ENCODE measurements around the gene BEGAIN.

The BEGAIN gene, protein sequence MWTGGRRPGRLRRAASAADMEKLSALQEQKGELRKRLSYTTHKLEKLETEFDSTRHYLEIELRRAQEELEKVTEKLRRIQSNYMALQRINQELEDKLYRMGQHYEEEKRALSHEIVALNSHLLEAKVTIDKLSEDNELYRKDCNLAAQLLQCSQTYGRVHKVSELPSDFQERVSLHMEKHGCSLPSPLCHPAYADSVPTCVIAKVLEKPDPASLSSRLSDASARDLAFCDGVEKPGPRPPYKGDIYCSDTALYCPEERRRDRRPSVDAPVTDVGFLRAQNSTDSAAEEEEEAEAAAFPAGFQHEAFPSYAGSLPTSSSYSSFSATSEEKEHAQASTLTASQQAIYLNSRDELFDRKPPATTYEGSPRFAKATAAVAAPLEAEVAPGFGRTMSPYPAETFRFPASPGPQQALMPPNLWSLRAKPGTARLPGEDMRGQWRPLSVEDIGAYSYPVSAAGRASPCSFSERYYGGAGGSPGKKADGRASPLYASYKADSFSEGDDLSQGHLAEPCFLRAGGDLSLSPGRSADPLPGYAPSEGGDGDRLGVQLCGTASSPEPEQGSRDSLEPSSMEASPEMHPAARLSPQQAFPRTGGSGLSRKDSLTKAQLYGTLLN

DNA sequence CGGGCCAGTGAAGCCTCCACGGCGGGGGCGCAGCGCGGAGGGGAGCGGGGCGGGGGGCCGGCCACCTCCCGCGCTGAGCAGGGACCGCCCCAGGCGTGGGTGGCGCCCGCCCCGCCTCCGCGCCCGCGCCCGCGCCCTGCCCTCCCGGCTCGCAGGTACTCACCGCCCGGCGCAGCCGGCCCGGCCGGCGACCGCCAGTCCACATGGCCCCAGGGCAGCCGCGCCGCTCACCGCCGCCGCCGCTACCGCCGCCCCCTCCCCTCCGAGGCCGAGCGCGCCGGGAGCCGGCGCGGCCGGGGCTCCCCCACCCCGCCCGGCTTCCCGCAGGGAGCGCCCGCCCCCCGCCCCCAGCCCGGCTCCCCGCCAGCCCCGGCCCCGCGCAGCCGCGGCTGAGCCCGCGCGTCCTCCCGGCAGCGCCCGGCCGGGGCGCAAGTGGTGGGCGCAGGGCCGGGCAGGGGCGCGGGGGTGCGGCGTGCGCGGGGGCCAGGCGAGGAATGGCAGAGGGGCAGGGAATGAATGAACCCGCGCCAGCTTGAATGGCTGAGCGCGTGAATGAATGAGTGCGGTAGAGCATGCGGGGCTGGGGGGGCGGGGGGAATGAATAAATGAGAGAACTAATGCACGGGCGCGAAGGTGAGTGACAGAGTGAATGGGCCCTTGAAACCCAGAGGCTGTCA lies at the start of gene BEGAIN:
Gene BEGAIN, minus strand, starts transcription at position 332 of the 677 bp plus-strand sequence. Its CDS starts 127 bp downstream, at position 205.
- DNase-seq (ENCODE audit: low spot score): peak; percentile 62

DNA sequence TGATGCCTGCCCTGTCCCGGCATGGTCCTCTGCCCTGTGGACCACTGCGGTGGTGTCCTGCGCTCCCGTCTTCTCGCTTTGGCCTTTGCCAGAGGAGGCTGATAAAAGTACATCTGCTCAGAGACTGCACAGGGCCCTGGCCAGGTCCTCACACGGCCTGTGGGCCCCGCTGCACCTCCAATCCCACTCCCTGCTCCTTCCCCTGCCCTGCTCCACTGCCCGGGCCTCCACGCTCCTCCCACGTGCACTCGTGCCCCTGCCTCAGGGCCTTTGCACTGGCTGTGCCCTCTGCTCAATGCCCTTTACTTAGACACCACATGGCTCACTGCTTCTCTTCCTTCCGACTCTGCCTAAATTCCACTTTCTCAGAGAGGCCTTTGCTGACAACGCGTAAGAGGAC lies 49.3 kb upstream of the BEGAIN start:
- DNase-seq (ENCODE audit: low spot score): no peak

DNA sequence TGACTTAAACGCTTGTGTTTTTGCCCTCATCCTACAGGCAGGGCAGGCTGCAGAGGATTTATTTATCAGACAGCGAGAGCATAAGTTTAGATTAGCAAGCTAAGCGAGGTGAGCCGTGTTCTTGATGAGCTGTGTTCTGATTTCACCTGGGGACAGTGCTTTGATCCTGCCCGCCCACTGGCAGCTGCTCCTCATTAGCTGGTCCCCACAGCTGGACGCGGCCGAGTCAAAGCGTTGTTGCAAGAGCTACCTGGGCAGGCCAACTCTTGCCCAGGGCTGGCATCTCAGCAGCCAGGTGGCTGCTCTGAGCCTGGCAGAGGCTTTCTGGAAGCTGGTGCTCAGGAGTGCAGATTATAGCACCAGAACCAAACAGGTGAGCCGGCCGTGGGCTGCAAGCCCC lies 46.8 kb upstream of the BEGAIN start:
- DNase-seq (ENCODE audit: low spot score): no peak

DNA sequence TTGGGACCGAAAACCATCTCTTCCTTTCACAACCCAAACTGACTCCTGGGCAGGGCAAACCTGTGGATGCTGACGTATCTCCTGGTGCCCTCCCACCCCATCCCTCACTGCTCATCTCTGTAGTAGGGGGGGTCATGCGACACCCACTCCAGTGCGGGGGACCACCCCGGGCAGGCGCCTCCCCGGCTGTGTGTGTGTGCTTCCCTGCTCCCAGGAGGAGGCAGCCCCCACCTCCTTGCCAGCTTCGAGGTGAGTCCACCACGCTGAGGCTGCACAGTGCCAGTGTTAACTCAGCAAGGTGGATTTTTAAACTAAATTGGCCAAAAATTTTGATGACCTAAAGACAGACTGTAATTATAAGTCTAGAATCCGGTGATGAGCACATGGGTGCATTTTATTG lies 46.2 kb upstream of the BEGAIN start:
- no peak for DNase-seq (ENCODE audit: low spot score)

DNA sequence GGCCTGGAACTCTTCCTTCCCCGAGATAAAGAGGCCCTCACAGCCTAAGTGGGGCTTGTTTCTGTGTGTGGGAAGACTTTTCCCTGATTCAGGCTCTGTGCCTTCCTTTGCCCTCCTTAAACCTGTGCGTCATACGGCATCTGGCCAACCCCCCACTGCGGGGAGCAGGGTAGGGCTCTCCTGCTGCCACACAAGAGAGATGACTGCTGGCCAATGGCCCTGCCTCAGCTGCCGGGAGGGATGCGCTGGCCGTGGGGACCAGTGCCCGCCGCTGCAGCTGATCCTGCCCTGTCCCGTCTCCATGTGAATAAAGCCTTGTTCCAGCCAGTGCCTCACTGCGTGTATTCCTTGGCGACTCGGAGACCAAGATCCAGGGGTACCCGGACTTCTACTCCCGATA lies 42.5 kb upstream of the BEGAIN start:
- no peak for DNase-seq (ENCODE audit: low spot score)

DNA sequence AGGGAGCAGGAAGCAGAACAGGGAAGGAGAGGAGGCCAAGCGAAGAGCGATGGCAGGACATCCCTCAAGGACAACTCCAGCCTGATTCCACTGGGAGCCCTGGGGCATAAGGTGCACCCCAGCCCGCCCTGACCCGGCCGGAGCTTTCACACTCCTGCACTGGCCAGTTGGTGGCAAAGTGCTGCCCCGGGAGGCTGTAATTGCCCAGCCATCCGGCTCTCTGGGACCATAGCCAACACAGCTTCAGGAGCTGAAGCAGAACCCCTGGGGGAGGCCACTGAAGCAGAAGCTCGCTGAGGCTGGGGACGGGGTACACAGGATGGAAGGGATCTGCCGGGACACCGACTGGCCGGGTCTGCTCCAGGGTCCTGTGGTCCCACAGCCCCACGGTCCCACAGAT lies 41.9 kb upstream of the BEGAIN start:
- no peak for DNase-seq (ENCODE audit: low spot score)

DNA sequence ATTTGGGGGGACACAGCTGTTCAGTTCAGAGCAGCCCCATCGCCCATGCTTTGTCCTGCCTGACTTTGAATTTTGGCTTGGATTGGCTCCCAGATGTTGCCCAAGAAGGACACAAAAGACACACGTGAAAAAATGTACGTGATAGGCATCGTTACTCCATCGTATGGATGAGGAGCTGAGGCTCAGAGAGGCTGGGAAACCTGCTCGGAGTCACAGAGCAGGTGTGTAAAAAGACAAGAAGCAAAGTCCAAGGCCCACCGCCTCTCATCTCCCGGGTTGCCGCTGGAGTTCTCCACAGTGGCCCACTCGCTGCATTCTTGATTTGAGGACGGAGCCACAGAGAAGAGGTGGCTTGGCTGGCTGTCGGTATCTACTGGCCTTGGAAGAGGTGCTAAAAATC lies 41.0 kb upstream of the BEGAIN start:
- no peak for DNase-seq (ENCODE audit: low spot score)

DNA sequence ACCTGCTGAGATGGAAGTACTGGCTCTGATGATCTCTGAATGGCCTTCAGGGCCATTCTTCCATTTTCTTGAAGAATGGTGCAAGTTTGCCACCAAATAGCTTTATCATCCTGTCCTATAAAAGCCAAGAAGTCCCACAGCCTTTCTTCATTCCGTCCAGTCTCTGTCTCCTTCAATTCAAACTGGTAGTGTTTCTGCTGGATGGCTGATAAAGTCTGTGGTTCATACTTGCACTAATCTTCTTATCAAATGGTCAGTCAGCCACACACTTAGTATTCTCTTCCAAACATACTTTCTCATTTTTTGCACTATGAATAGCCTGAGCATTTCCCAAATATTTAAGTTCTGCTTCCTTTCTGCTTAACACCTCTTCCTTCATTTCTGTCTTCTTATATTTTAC lies 39.4 kb upstream of the BEGAIN start:
- no peak for DNase-seq (ENCODE audit: low spot score)

DNA sequence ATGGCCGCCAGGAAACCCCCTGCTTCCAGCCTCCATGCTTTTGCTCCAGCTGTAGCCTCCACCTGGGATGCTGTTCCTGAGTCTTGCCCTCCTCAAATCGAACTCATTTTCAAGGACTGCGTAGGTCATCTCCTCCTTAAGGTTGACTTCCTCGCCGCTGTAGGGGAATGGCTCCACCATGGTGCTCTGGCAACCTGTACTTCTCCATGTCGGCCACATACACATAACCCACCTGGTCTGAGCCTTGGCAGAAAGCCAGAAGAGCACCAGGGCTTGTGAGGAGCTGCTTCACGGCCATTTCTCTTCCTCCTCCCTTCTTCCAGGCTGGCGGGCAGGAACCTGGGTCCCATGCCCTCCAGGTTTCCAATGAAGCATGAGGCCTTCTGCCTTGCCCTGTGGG lies 36.7 kb upstream of the BEGAIN start:
- DNase-seq (ENCODE audit: low spot score): no peak

DNA sequence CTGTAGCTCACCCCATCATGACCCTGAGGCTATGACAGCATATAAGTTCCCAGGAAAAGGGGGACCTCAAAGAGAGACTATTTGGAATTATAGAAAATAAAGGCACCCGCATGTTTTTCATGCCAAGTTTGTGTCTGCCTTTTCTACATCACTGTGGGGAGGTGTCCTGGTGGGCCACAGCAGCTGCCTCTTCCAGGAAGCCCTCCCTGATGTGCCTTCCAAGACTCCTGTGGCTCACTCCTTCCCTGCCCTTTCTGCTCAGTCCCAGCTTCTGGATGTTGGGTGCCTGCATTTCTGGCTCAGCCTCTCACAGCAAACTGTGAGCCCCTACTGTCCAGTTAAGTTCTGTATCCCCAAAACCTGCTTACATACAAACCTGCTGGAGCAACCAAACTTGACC lies 36.3 kb upstream of the BEGAIN start:
- no peak for DNase-seq (ENCODE audit: low spot score)

DNA sequence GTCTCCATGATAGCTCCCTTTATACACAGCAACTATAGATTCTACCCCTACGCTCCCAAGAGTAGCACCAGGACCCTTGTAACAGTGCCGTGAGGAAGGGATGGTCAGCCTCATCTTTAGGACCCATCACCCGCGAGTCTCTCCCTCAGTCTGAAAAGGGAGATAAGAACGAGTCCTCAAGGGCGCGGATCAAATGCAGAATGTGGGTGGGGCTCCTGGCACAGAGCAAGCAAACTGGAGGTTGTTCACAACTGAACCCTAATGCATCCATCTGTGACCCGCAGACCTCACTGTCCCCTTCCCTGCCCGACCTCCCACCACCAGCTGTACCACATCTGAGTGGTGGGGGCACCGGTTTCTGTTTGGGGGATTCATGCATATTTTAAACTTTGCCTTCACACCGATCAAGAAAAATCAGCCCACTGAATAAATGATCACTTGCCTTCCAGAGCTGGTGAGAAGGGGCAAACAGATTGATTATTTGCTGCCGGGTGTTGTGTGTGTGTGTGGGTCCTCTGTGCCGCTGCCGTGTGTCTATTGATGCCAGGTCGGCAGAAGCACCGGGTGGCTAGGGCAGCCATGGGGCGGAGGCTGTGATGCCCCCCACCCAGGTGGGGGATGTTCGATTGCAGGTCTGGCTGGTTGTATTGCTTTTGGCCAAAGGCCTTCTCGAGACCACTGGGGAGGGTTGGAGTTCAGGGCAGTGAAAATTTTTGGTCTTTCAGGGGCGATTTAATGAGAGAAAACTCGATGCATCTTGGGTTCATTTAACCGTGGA lies 35.7 kb upstream of the BEGAIN start:
- no peak for DNase-seq (ENCODE audit: low spot score)

DNA sequence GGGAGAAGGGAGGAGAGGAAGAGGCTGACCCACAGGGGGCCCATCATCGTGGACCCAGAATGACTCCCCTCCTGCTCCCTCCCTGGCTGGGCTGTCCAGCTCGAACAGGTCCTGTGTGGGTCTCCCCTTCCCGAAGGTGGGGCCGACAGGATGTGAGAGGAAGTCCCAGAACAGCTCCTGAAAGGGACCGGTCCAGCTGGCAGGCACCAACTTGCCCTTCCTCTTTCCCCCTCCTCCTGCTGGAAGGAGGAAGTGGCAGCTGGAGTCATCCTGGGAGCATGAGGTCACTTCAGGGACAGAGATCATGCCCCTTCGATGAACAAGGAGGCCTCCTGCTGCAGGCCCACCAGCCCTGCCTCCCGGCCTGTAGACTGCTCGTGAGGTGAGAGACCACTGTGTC lies 35.0 kb upstream of the BEGAIN start:
- no peak for DNase-seq (ENCODE audit: low spot score)

DNA sequence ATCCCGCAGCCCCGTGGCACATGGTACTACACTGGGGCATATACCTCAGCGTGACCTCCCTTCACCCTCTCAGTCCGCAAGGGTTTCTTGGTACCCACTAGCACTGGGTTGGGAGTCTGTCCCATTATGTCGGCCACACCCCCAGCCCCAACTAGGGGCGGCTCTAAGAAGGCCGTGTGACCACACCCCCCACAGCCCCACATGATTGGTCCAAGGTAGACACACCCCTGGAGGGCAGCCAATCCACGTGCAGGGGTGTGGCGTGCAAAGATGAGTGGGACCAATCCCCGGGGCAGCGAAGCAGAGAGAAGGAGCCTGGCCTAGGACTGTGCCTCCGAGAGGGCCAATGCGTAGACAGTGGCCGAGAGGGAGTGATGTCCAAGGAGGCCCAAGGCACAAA lies 34.6 kb upstream of the BEGAIN start:
- DNase-seq (ENCODE audit: low spot score): no peak

DNA sequence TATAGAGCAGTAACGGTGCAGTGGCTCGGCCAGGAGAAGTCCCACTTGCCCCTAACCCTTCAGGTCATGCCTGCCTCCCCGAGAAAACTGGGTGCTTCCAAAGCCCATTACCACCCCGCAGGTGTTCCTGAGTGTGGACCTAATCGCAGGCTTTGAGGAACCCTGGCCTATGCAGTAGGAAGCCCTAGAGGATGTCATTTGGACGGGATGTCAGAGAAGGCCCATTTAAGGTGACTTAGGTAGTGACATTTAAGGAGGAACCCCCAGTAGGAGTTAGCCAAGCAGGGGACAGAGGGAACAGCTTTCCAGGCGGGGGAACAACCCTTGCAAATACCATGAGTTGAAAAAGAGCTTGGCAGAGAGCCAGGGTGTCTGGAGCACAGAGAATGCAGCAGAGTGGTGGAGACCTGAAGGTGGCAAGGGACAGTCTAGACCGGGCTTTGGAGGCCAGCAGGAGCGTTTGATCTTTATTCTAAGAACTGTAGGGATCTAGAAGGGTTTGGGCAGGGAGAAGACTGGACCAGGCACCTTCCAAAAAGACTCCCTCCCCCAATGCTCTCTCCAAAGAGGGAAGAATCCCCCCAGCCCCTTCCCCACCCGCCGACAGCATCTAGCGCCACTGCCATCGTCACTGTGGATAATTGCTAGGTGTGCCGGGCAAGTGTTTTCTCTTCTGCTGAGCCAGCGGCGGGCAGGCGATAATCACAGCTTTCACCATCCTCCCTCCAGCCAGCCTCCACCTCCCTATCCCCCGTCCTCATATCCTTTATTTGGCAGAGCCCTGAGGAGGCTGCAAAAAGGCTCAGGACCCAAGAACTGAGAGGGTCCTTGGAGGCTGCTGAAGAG lies 33.3 kb upstream of the BEGAIN start:
- no peak for DNase-seq (ENCODE audit: low spot score)

DNA sequence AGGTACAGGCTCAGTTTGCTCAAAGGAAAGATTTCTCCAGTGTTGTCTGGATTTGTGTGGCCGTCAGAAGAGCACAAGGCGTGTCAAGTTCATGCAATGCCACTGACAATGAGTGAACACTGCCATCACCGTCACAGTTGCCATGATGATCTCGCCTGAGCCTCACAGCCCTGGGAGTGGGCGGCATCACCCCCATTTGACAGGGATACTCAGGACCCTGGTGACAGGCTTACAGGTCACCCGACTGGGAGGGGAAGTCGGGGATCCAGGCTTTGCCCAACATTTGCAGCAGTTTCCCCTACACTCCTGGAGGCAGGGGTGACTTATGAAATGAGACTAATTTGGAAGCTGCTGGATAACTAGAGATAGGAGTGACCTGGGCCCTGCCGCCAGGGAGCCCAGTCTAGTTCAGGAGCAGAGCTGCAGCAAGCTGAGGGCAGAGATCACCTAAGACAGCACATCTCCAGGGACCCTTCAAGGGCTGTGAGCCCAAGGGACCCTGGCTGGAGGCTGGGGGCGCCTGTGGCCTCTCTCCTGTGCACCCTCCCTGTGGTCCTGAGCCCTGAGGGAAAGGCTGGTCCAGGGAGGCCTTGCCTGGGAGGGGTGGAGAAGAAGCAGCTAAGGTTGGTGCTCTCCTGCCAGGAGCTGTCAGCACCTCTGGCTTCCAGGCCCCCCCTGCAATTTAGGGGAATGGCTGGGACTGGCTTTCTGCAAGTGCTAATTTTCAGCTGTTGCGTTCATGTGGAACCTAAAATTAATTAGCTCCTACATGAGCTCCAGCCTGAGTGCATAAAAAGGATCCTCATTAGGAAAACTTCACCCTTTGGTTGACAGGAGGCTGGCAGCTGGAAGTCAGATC lies 32.4 kb upstream of the BEGAIN start:
- no peak for DNase-seq (ENCODE audit: low spot score)

DNA sequence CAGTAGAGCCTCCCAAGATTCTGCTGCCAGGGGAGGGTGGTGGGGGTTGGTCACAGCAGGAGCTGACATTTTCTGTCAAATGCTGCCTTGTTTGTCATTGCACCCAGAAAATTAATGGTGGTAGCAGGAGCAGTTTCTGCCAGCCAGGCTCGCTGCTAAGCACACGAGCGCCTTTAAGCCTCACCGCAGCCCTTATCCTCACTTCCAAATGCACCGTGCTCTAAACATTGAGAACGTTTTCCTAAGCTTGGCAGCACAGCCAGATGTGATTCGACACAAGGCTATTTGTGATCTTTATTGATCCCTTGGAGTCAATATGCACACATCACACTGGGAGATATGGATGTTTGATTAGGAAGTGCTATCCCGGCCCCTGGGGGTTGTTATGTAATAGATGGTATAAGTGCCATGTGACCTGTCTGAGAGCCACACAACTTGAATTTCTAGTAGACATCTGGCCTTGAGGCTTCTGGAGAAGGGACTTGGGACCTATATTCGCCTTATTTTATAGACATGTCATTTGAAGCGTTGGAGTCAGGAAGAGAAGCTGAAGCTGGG lies 31.6 kb upstream of the BEGAIN start:
- DNase-seq (ENCODE audit: low spot score): no peak

DNA sequence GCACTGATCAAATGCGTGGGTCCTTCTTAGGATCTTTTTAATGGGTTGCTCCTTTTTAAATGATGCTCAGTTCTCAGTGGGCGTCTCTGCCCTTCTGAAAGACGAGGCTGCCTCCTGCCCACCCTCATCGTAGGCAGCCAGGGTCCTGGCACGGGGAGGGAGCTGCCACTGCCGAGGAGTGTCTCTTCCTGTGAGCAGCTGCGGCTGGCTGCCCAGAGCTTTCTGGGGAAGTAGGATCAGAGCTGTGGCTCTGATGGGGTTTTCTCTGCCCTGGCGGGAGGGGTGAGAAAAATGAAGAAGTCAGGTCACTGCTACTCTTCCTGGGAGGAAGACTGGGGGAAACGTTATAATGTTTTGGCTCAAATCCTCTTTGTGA lies 31.1 kb upstream of the BEGAIN start:
- no peak for DNase-seq (ENCODE audit: low spot score)

DNA sequence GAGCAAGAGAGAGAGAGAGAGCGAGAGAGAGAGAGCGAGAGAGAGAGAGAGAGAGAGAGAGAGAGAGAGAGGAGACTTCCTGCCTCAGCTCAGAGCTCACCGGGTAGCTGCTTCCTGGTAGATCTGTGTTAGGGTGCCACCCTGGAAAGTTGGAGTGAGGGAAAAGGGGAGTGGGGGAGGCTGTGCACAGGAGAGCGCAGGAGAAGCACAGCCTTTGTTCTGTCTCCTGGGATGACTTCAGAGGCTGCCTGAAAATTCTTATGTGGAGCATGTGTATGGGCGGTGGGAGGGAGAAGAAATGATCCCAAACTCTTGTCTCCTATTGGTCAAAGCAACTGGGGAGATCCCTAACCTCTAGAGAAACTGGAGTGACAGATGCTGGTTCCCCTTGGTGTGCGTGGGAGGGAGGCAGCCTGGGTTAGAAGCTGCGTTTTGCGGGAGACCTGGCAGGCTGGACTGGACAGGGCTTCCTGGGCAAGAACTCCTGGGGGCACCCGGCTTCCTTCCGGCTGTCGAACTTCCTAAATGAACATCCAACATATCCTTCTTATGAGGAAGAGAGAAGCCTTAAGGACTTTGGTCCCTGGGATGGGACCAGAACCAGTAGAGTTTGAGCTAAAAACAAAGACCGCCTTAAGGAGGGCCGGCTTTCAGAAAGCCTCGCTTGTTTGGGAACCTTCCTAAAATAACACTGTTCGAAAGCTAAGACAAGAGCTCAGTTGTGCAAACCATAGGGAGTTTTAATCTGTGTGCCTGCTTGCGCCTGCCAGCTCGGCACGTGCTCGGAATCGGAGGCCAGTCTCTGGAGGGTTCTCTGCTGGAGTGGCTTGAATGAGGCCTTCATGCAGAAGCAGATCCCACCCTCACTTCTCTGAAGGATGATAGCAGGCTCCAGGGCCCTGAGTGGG lies 30.4 kb upstream of the BEGAIN start:
- DNase-seq (ENCODE audit: low spot score): no peak

DNA sequence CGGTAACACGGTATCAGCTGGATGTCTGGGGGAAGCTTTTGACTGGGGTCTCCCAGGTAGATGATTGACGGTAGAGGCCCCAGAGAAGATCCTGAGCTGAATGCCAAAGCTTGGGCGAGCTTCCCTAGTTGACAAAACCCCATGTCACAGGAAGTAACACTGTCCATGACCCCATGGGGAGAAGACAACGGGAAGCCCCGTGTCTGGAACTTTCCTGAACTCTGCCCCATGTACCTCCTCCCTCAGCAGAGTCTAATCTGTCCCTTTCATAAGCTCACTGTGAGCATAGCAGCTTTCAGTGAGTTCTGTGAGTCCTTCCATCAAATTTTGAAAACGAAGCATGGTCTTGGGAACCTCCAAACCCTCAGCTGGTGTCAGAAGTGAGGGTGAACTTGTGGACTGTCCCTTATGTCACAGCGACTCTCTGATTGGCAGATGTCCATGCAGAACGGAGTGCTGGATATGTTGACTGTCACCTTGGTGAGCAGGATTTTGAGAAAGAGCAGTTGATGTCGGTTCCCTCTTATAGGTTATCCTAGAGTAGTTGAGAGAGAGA lies 29.7 kb upstream of the BEGAIN start:
- DNase-seq (ENCODE audit: low spot score): no peak
